Right renal pelvis (tissue), 4 donors: Measurements from ENCODE around the gene REG4. TPM values are rescaled to one million over a fixed set of nuclear protein-coding genes. Genes with fewer than 3 reads are reported as not detected.

Experiments used
- DNase-seq, 4 donors: peaks; one replicate each; pipeline ENCODE4 v3.0.0-alpha.2; 2013; ENCODE audit warnings: low read depth in 4 of 4, low spot score in 3 of 4, missing footprints in 1 of 4
- polyA plus RNA-seq, 4 donors: library from polyadenylated mRNA; unstranded; fragments of 120-200 nt; gene quantifications; one replicate each; pipeline ENCODE4 v1.2.1, GENCODE V29; 2013; ENCODE audit not compliant: insufficient read length in 4 of 4

REG4 gene
- polyA plus RNA-seq, 4 donors: 0.67 to 1.5 (median 0.85) TPM

DNA sequence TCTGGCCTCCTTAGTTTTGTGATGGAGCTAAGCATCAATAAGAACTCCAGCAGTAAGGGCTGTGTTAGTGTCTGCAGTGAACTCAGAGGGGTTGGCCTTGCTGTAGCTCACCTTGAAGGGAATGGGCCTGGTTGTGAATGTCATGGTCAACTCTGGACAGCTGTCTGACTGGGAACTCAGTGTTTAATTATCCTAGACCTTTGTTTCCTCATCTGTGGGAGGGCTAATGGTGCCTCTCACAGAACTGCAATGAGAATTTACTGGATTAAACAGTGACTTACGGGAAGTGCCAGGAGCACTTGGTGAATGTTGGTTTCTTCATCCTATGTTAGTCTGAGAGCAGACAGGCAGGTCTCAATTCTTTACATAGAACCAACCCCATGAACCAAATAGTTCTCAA lies 66.2 kb downstream of the REG4 start:
- DNase-seq: no peak

DNA sequence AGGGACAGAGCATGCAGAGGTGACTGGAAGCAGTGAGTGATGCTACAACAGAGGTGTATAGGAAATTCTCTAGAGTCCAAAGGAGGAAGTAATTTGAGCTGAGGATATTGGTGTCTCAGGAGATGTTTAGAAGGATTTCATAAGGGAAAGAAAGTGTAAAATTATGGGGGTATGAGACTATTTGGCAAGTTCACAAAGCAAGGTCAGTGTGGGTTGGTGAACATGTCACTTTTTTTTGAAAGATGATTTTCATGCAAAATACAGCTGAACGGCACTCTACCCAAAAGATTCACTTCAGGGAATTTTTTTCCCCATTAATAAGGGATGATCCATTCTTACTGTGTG lies 66.7 kb downstream of the REG4 start:
- DNase-seq: no peak

Other genes with a start within 250 kb of the REG4 start
- 10 to 100 TPM; 19.1 to 23.2 (median 22.5) TPM for gene ZNF697, start 163.2 kb downstream of the REG4 start, polyA plus RNA-seq
- gene PHGDH, start 99.5 kb downstream of the REG4 start, polyA plus RNA-seq: 100 to 1,000 TPM; 246 to 292 (median 272) TPM
- 100 to 1,000 TPM in 2 of 4 donors, 10 to 100 TPM in 2; 66.3 to 135 (median 86.4) TPM for gene HMGCS2, start 42.6 kb downstream of the REG4 start, polyA plus RNA-seq
- gene ADAM30, start 85.1 kb upstream of the REG4 start, polyA plus RNA-seq: not detected